GM19238 (cell line): ENCODE measurements around the gene CLEC16A.

Experiments used
- DNase-seq: peaks from one replicate; pipeline ENCODE4 v3.0.0; 2011; ENCODE audit warnings: low spot score; ENCODE audit not compliant: insufficient read length

CLEC16A gene

DNA sequence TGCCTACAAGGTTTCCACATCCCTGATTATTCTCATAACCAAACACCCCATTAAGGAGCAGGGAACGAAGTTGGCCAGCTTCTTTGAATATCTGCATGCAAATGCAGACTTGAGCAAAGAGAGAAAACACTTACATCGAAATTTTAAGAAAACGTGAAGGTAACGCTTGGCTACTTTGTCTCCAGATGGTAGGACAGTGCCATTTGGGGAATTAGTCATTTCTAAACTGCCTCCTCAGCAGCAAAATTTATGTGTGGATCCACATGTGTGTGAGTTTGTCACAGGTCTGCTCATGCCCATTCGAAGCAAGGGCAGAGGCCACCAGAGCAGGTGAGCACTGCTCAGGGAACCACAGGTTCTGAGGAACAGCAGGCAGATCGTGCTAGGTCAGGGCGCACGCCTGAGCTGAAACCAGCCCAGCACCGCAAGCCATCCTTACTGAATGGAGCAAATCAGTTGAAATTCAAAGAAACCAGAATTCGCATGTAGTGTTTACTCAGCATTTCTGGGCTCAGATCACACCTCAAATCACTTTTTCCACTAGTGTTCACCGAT lies 231.5 kb downstream of the CLEC16A start:
- peak; percentile 51 for DNase-seq

DNA sequence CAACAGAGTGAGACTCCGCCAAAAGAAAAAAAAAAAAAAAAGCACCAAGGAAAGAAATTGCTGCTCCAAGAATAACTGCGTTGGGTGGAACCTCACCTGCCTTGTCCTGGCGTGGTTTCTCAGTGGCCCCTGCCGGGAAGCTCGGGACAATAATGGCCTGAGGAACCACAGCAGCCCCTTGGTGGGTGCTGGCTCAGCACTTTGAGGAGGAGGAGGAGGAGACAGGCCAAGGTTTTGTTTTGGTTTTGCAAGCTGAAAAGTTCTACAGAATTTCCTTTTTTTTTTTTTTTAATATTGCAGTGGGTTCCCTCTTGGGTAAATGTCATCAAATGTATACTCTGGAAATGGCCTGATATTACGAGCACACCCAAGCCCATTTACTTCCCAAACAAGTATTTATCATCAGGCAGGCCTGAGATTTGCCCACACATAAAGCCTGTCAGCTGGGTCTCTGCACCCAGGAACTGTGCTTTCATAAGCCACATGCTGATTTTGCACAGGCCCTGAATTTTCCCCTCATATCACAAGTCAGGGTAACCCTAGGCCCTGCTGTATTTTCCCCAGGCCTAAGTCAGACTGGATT lies 233.3 kb downstream of the CLEC16A start:
- DNase-seq, result no peak

DNA sequence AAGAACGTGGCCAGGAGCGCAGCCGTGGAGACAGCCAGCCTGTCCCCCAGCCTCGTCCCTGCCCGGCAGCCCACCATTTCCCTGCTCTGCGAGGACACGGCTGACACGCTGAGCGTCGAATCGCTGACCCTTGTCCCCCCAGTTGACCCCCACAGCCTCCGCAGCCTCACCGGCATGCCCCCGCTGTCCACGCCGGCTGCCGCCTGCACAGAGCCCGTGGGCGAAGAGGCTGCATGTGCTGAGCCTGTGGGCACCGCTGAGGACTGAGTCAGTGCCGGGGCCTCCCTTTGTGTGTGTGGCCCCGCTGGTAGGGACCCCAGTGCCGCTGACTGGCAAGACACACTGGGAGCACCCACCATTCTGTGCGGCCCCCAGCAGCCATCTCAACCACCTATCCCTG lies 234.1 kb downstream of the CLEC16A start:
- no peak for DNase-seq

DNA sequence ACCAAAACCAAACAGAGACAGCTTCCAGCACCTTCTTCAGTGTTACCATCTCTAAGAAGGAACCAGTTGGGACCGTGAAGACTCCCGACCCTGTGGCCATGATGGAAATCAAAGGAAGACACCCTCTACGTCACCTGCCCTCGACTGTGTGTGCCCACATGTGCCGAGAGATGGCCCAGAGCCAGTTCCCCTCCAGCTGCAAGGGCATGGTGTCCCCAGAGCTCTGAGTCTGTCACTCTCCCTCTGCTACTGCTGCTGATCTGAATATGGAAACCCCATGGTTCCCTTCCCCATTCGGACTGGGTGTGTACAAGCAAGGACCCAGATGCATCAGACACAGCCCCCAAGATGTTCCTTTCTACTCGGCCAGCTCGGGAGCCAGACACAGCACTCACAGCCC lies 235.2 kb downstream of the CLEC16A start:
- no peak for DNase-seq

DNA sequence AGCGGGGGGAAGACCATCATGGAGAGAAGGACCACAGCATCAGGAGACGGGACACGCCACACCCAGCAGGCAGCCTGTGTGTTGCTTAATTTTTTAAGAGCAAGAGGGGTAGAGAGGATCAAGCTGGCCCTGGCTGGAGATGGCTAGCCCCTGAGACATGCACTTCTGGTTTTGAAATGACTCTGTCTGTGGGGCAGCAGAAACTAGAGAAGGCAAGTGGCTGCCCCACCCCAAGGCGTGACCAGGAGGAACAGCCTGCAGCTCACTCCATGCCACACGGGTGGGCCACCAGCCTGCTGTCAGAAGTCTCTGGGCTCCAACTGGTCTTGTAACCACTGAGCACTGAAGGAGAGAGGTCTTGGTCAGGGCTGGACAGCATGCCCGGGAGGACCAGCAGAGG lies 236.1 kb downstream of the CLEC16A start:
- DNase-seq, result no peak

DNA sequence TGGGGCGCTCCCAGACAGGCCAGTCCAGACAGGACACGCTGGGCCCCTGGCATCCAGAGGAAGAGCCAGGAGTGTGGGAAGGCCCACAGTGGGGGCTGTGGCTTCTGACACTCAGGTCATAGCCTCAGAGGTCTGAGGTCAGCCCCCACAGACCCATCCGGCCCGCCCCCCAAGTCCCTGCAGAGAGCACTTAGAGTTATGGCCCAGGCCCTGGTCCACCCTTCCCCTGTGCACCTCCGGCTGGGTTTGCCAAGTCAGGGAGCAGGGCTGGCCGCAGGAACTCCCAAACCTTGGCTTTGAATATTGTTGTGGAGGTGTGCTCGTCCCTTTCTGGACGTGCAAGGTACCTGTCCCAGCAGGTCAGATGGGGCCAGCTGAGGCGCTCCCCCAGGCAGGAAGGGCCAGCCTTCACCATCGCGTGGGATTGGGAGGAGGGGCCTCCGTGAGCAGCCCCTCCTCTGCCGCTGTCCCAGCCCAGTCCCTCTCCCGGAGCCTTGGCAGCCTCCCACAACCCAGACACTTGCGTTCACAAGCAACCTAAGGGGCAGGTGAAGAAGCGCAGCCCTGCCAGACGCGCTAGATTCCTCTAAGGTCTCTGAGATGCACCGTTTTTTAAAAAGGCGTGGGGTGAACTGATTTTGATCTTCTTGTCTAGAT lies 237.0 kb downstream of the CLEC16A start:
- DNase-seq, result no peak

DNA sequence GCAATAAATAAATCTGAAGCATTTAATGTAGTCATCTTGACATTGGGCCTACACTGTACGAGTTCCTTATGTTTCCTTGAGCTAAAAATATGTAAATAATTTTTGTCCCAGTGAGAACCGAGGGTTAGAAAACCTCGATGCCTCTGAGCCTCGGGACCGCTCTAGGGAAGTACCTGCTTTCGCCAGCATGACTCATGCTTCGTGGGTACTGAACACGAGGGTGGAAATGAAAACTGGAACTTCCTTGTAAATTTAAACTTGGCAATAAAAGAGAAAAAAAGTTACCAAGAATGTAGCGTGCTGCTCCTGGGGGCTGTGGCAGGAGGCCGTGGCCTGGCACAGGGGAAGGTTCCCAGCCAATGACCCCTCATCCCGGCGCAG lies 237.5 kb downstream of the CLEC16A start:
- no peak for DNase-seq

DNA sequence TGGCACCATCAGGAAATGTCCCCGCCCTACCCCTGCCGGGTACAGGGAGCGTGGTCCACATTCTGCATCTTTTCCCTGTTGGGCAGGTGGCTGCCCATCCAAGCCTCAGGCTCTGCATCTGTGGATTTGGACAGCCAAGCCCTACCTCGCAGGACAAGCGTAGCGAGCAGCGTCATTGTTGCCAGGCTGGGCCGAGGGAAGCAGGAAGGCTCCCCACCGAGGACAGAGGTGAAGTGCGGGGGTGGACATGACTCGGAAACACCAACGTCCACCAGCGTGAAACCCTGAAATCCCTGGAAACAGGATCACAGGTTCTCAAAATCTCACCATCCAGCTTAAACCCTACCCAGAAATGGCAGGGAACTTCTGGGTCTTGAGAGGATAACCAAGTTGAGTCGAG lies 238.0 kb downstream of the CLEC16A start:
- no peak for DNase-seq

DNA sequence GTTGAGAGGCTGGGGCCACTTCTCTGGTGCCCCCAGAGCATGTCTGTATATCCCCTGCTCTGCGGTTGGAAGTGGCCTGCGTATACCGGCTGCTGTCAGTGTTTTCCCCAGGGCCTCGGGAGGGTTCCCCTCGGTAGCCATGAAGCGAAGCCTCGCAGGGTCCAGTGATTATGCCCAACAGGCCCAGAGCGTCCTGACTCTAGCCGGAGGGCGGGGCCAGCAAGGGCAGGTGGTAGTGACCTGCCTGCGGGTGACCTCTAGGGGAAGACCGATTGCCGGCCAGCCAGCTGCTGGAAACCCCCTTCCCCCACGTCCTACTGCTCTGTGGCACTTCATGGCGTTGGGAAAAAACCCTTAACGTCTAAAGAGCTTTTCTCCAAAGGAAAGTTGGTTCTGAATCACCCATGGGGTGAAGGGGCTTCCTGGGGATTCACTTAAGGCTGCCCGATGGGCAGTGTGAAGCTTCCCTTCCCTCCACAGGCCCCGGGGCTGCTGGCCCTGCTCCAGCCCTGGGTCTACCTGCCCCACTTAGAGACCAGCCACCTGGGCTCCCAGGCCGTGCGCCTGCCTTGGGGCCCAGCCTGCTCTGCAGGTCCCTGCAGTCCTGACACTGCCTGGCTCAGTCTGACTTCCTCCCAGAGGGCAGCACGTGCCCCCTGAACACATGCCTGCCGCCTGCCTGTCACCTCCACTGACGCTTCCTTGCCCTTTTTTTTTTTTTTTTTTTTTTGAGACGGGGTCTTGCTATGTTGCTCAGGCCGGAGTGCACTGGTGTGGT lies 238.9 kb downstream of the CLEC16A start:
- DNase-seq, result no peak

DNA sequence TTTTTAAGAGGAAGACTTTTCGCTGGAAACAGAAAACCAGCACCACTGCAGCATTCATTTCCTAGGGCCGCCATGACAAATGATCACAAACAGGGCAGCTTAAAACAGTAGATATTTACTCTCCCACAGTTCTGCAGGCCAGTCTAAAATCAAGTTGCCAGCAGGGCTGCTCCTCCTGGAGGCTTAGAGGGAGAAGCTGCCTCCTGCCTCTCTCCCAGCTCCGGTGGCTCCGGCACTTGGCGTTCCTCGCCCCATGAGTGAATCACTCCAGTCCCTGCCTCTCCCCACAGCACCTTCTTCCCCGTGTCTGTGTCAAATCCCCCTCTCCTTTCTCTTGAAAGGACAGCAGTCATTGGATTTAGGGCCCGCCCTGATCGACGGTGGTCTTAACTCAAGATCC lies 239.6 kb downstream of the CLEC16A start:
- no peak for DNase-seq

DNA sequence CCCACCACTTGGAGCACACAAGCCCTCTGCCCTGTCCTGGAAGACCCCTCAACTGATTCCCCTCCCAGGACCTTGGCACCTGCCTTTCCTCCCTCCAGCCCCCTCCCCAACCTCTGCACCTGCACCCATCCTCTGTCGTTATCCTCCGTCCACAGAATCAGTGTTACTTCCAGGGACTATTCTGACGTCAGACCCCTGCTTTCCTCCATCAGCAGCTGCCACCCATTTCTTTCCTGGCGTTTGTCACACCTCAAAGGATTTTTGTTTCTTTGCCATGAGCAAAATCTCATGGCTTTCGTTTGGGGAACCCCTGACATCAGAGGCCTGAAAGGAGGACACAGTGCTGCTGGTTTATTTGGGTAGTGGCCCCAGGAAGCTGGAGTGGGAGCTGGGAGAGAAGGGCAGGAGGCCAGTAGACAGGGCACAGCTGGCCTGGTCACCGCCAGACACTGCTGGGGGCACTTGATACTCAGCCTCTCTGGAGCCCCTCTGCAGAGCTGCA lies 243.2 kb downstream of the CLEC16A start:
- DNase-seq, result no peak

DNA sequence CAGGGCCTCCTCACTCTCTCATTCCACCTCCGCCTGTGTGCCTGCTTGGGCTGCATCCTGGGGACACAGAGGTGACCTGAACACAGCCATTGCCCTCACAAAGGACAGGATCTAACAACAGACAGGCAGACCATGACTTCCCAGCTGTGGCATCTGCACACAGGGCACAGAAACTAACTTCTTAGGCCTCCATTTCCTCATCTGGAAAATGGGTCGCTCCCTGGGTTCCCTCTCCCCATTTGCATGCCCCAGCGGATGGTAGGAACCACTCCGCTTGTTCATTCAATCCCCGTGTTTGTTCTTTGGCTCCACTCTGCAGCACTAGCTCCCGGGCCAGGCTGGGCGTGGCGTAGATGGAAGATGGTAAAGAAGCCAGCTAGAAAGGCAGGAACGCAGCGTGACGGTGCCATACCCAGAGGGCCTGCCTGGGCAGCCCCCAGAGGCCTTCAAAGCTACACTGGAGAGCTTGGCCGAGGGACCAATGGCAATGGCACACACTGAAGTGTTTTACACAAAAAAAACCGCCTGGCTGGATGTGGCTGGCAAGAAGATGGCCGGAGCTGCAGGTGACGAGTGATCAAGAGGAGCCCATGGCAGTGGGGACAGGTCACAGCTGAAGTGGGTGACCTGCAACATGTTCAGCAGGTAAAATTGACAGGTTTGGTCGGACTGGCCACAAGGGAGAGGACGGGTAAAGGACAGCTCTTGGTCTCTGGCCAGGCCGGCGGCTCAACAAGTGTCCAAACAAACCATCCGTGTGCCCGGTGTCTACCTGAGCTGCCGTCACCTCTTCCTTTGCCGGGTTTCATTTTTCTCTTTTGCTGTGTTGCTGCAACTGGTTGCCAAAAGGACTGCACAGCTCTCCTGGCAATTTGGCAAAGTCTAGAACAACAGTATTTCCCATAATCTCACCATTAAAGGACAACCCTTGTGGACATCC lies 244.7 kb downstream of the CLEC16A start:
- no peak for DNase-seq

DNA sequence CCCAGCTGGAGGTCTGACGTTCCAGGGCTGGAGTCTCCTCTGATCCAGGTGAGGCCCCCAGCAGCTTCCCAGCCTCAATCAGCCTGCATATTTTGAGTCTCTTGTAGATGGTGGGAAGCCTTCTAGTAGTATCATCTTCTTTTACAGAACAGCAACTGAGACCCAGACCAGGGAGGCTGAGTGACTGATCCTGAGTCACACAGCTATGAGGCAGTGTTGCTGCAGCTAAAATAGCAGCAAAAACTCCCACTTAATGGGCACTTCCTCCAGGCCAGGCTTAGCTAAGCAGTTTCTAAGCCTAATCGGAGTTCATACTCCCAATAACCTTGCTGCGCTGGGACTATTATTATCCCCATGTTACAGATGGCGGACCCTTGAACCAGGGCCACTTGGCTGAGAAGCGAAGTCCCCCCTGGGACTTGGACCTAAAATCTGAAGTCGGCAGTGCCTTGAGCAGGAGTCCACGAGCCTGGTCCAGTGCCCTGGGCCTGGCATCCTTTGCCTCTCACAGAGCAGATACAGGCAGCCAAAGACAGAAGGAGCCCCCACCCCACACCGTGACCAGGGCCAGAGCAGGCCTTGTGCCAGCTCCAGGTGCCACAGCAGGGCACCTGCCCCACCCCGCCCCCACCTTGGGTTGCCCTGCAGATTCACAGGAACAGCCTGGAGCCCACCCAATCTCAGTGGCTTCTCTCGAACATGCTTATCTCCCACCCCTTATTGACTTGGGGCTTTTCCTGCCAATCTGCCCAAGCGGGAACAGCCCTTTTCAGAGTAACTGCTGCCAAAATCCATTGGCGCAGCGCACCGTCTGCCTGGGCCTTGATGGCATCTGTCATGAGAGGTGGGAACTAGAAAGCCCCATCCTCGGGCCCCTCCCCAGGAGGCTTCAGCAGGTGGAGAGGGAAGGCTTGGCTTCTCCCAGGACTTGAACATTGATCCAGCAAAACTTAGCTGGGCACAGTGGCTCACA lies 246.5 kb downstream of the CLEC16A start:
- DNase-seq, result no peak

DNA sequence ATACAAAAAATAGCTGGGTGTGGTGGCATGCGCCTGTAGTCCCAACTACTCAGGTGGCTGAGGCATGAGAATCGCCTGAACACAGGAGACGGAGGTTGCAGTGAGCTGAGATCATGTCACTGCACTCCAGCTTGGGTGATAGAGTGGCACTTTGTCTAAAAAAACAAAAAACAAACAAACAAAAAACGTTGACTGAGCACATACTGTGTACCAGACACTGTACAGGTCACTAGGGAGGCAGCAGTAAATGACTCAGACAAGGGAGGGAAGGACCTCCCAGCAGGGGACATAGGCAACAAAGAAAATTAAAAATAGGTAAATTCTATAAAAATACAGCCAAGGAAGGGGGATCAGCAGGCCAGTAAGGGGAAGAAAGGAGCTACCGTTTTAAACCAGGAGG lies 247.3 kb downstream of the CLEC16A start:
- DNase-seq, result no peak

DNA sequence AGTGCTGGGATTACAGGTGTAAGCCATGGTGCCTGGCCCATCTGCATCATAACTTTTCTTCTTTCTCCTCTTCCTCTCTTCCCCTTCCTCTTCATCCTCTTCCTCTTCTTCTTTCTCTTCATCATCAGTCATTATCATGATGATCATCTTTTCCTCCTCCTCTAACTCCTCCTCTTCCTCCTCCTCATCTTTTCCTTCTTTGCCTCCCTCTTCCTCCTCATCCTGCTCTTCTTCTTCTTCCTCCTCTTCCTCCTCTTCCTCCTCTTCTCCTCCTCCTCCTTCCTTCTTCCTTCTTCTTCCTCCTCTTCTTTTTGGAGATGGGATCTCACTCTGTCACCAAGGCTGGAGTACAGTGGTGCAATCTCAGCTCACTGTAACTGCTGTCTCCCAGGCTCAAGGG lies 249.1 kb downstream of the CLEC16A start:
- DNase-seq, result no peak

DNA sequence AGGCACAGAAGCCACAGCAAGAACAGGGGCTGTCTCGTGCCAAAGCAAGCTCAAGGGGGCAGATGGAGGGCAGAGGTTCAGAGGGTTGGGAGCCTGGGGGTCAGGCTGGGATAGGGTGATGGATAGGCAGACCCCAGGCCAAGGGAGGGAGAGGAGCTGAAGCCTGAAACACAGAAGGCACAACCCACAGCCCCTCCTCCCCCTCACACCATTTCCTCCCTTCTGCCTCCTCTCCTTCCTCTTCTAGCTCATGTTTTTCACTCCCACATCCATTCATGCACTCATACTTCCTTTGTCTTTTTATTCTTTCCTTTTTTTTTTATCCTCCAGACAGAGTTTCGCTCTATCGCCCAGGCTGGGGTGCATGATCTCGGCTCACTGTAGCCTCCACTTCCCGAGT lies 250.5 kb downstream of the CLEC16A start:
- DNase-seq, result no peak

DNA sequence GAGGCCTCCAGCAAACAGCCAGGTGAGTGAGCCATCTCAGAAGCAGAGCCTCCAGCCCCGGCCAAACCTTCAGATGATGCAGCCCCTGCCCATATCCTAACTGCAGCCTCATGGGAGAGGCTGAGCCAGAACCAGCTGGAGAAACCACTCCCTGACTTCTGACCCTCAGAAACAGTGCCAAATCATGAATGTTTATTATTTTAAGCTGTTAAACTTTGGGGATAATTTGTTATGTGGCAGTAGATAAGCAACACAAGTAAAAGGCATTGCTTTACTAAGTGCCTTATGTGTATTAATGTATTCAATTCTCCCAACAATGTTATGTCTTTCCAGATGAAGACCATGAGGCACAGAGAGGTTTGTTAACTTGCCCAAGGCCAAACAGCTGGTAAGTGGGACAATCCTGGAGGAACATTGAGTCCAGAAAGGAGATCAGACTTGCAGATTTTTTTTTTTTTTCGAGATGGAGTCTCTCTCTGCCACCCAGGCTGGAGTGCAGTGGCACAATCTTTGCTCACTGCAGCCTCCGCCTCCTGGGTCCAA lies 252.0 kb downstream of the CLEC16A start:
- no peak for DNase-seq

DNA sequence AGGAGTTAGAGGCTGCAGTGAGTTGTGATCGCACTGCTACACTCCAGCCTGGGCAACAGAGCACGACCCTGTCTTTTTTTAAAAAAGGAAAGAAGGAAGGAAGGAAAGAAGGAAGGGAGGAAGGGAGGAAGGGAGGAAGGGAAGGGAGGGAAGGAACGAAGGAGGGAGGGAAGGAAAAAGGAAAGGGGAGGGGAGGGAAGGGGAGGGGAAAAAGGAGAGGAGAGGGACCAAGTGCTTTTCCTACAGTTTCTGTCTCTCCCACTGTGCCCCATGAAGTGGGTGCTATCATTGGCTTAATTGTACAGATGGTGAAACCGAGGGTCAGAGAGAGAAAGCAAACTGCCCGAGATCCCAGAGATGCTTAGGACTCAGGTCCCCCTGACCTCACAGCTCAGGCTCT lies 254.0 kb downstream of the CLEC16A start:
- no peak for DNase-seq

DNA sequence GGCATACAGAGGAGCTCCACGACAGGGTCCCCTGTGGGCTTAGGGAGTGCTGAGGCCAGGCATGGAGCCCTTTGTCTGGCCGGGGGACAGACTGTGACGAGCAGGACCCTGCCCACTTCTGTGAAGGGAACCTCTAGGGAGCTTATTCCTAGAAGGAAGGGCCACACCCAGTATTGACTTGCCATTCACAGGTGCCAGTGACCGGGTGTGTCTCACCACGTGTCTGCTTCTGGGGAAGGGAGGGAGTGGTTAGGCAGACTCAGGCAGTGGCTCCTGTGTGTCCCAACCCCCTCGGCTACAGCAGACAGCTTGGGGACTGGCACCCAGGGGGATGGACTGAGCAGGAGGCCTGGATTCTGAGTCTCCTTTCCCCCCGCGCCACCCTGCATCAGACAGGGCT lies 254.5 kb downstream of the CLEC16A start:
- DNase-seq, result no peak

DNA sequence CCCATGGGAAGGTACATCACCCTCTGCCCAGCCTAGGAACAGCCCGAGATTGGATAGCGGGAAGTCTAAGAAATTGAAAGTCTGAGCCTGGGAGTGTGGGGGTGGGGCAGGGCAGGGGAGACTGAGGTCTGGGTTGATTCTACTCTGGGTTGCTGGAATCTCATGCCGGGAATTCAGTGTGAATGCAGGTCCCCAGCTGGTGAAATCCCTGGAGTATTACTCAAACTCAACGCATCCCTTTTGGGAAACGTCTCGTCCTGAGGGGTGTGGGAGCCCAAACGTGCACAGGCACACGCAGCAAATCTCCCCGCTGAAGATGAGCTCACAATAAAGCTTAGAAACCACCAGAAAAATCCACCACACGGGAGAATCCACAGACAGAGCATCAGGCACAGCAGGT lies 256.2 kb downstream of the CLEC16A start:
- no peak for DNase-seq
